CD14-positive monocyte (primary cell): ENCODE measurements around the gene ZFHX3. TPM values are rescaled to one million over a fixed set of nuclear protein-coding genes. Genes with fewer than 3 reads are reported as not detected.
A peak's percentile ranks its signal among the peaks of the same experiment; 100 is the strongest.

Experiments
- DNase-seq, 3 donors: peaks; one replicate each; pipeline ENCODE4 v3.0.0-alpha.2; 2011 to 2022
- H2AFZ ChIP-seq: 2 replicates; pipeline ENCODE4 v1.6.0; 2012; ENCODE audit warnings: mild to moderate bottlenecking, low read depth, low read length, inconsistent platforms; ENCODE audit not compliant: insufficient read depth, poor library complexity, severe bottlenecking
- H3K27ac ChIP-seq, 2 donors: 1 replicate in 1 of 2; 2 replicates in 1 of 2; pipeline ENCODE4 v1.5.1; 2012 to 2013; ENCODE audit warnings: low read length in 2 of 2, control low read depth in 1 of 2, inconsistent platforms in 1 of 2, low read depth in 1 of 2, mild to moderate bottlenecking in 1 of 2
- H3K27me3 ChIP-seq, 2 donors: one replicate each; pipeline versions ENCODE4 v1.6.0 to v1.6.1; 2011 to 2013; ENCODE audit warnings: low read length in 2 of 2; ENCODE audit not compliant: control insufficient read depth in 2 of 2, insufficient read depth in 2 of 2
- H3K36me3 ChIP-seq, 2 donors: replicated peaks in 1 of 2; 1 replicate in 1 of 2; 2 replicates in 1 of 2; pipeline versions ENCODE4 v1.5.1 to v1.6.1; 2012 to 2013; ENCODE audit warnings: low read length in 2 of 2, control low read depth in 1 of 2, inconsistent platforms in 1 of 2, mild to moderate bottlenecking in 1 of 2; ENCODE audit not compliant: insufficient read depth in 2 of 2, control insufficient read depth in 1 of 2
- H3K4me1 ChIP-seq, 2 donors: 1 replicate in 1 of 2; 2 replicates in 1 of 2; pipeline versions ENCODE4 v1.5.1 to v1.6.1; 2012 to 2013; ENCODE audit warnings: low read length in 2 of 2, control low read depth in 1 of 2, inconsistent platforms in 1 of 2, mild to moderate bottlenecking in 1 of 2, moderate library complexity in 1 of 2; ENCODE audit not compliant: insufficient read depth in 2 of 2, control insufficient read depth in 1 of 2
- H3K4me2 ChIP-seq: replicated peaks from 2 replicates; pipeline ENCODE3; 2012; ENCODE audit warnings: low read length, moderate library complexity, mild to moderate bottlenecking; ENCODE audit not compliant: poor library complexity, severe bottlenecking; ENCODE audit errors: extremely low read depth
- H3K4me3 ChIP-seq, 3 experiments: fragments of 200-600 bp in 1 of 3; sonication (generic) in 1 of 3; replicated peaks in 1 of 3; 1 replicate in 2 of 3; 2 replicates in 1 of 3; pipeline ENCODE4 v1.5.1; 2011 to 2013; ENCODE audit warnings: low read length in 3 of 3, mild to moderate bottlenecking in 3 of 3, control low read depth in 2 of 3, low read depth in 2 of 3, inconsistent platforms in 1 of 3, moderate library complexity in 1 of 3
- H3K79me2 ChIP-seq: 2 replicates; pipeline ENCODE4 v1.6.0; 2012; ENCODE audit warnings: mild to moderate bottlenecking, control low read depth, inconsistent platforms, low read length, moderate library complexity; ENCODE audit not compliant: insufficient read depth
- H3K9ac ChIP-seq: 2 replicates; pipeline ENCODE4 v1.6.0; 2017; ENCODE audit warnings: low read length, mild to moderate bottlenecking; ENCODE audit not compliant: insufficient read depth, poor library complexity, severe bottlenecking
- H3K9me3 ChIP-seq, 2 donors: replicated peaks in 1 of 2; 1 replicate in 1 of 2; 2 replicates in 1 of 2; pipeline versions ENCODE4 v1.5.1 to v1.6.1; 2012 to 2013; ENCODE audit warnings: low read length in 2 of 2, control low read depth in 1 of 2; ENCODE audit not compliant: control insufficient read depth in 1 of 2, insufficient read depth in 1 of 2
- H4K20me1 ChIP-seq: 2 replicates; pipeline ENCODE4 v1.6.0; 2012; ENCODE audit warnings: mild to moderate bottlenecking, low read length, control low read depth, moderate library complexity; ENCODE audit not compliant: insufficient read depth
- H3K27ac Mint-ChIP-seq, 7 donors: one replicate each; pipeline ENCODE4 v1.8.0; 2020; ENCODE audit warnings: mild to moderate bottlenecking in 7 of 7, mixed read lengths in 7 of 7, moderate library complexity in 6 of 7, inconsistent platforms in 2 of 7
- H3K27me3 Mint-ChIP-seq, 3 donors: one replicate each; pipeline ENCODE4 v1.8.0; 2021 to 2022; ENCODE audit warnings: low read depth in 3 of 3, mild to moderate bottlenecking in 3 of 3, mixed read lengths in 3 of 3, moderate library complexity in 3 of 3, inconsistent platforms in 1 of 3
- H3K36me3 Mint-ChIP-seq, 2 donors: one replicate each; pipeline ENCODE4 v1.8.0; 2020; ENCODE audit warnings: mixed read lengths in 2 of 2, inconsistent platforms in 1 of 2, mild to moderate bottlenecking in 1 of 2
- H3K4me1 Mint-ChIP-seq: one replicate; pipeline ENCODE4 v1.8.0; 2020; ENCODE audit warnings: mild to moderate bottlenecking, mixed read lengths
- H3K4me3 Mint-ChIP-seq, 2 donors: one replicate each; pipeline ENCODE4 v1.8.0; 2020; ENCODE audit warnings: mild to moderate bottlenecking in 2 of 2, mixed read lengths in 2 of 2, moderate library complexity in 1 of 2
- H3K9me3 Mint-ChIP-seq, 7 donors: one replicate each; pipeline ENCODE4 v1.8.0; 2020 to 2022; ENCODE audit warnings: mixed read lengths in 7 of 7, mild to moderate bottlenecking in 6 of 7, moderate library complexity in 6 of 7, inconsistent platforms in 2 of 7
- WGBS: methylation state at CpG from one replicate; pipeline ENCODE4 v1.1.5; 2013; ENCODE audit warnings: missing lambda C conversion rate; ENCODE audit not compliant: insufficient coverage; 5-methylcytosine and 5-hydroxymethylcytosine counted together
- intact Hi-C, 2 donors: fragments of 100-400 bp; cut with micrococcal nuclease; formaldehyde crosslinking; loops; one replicate each; pipeline versions ENCODE4 v1.15.0 to v1.15.1; 2023
- polyA plus RNA-seq, 3 donors: library from polyadenylated mRNA; depleted of rRNA in 1 of 3; unstranded in 2 of 3; stranded (reverse) in 1 of 3; fragments of 300-500 nt in 2 of 3; fragments of >200 nt in 1 of 3; fragmentation: Illumina TruSeq in 2 of 3; gene quantifications; 1 replicate in 2 of 3; 2 replicates in 1 of 3; pipeline ENCODE4 v1.2.3, GENCODE V29; 2012 to 2021
- TF ChIP-seq, protein P1 (sequence below): fragments of 200-600 bp; IDR thresholded peaks from one replicate; pipeline ENCODE4 v1.8.0; 2022; ENCODE audit warnings: antibody characterized with exemption, mild to moderate bottlenecking

Gene ZFHX3
- polyA plus RNA-seq, 3 donors, result 0.42 to 4.2 (median 0.43) TPM

DNA sequence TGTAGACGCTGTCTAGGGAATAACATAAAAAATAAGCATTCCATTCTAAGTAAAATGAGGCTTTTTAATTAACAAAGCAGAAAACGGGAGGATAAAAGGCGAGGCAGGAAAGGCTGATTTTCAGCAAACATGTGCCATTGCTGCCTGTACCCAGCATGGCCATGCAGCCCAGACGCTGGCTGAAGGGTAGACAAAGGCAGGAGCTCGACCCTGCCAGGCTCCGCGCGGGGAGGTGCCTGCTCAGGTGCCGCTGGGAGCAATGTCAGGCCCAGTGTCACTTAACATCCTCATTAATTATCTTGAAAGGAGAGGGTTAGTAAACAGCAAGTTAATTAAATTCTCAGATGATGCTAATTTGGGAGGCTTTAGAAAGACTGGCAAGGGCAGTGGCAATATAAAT lies 136.0 kb downstream of the ZFHX3 start:
- Mint-ChIP-seq H3K4me3 (no peak overlapping the region), H3K4me1 (peaks cover 20% of the 10 kb centered on the region), H3K27ac (peak overlapping the region in 3 of 7 donors; percentile 10 to 65 (median 21)), H3K9me3 (peaks cover 0 to 1% (median 0%) of the 10 kb centered on the region in 7 donors), H3K36me3 (peaks cover 3 to 4% of the 10 kb centered on the region in 2 donors), H3K27me3 (peaks cover 1 to 4% (median 1%) of the 10 kb centered on the region in 3 donors)
- Histone ChIP-seq H3K79me2 (no peaks in the 10 kb centered on the region), H3K27me3 (no peaks in the 10 kb centered on the region), H2AFZ (no peak overlapping the region), H3K4me2 (no peak overlapping the region), H3K9me3 (no peaks in the 10 kb centered on the region), H3K27ac (no peak overlapping the region), H3K4me3 (no peak overlapping the region), H3K36me3 (no peaks in the 10 kb centered on the region), H3K4me1 (peaks cover 8 to 16% of the 10 kb centered on the region in 2 donors), H4K20me1 (peaks cover 6% of the 10 kb centered on the region), H3K9ac (no peak overlapping the region)
- 100% methylated on average over 4 of the region's 9 CpGs for WGBS
- no peak for DNase-seq
- intact Hi-C loops, result no loop called here
- TF ChIP-seq, protein P1, sequence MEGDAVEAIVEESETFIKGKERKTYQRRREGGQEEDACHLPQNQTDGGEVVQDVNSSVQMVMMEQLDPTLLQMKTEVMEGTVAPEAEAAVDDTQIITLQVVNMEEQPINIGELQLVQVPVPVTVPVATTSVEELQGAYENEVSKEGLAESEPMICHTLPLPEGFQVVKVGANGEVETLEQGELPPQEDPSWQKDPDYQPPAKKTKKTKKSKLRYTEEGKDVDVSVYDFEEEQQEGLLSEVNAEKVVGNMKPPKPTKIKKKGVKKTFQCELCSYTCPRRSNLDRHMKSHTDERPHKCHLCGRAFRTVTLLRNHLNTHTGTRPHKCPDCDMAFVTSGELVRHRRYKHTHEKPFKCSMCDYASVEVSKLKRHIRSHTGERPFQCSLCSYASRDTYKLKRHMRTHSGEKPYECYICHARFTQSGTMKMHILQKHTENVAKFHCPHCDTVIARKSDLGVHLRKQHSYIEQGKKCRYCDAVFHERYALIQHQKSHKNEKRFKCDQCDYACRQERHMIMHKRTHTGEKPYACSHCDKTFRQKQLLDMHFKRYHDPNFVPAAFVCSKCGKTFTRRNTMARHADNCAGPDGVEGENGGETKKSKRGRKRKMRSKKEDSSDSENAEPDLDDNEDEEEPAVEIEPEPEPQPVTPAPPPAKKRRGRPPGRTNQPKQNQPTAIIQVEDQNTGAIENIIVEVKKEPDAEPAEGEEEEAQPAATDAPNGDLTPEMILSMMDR, result no peak

DNA sequence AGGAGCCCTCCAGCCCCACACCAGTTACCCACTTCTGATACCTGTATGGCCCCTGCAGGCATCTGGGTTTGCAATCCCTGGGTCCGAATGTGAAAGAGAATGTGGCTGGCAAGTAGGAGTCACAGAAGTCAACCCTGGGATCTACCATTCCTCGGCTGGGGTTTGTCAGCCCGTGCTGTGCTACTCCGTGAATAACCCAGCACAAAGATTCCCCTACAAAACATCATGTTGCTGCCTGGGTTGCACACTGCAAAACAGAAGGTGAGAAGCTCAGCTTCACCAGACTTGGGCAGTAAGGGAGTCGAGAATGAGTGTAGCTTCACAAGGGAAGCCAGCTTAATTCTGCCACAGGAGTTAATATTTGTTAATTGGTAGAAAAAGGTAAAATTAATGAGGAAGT lies 137.1 kb downstream of the ZFHX3 start:
- 100% methylated on average over 2 of the region's 5 CpGs for WGBS
- Mint-ChIP-seq H3K36me3 (peaks cover 3 to 4% of the 10 kb centered on the region in 2 donors), H3K27ac (no peak overlapping the region), H3K4me1 (peaks cover 15% of the 10 kb centered on the region), H3K4me3 (no peak overlapping the region), H3K27me3 (peaks cover 1 to 6% (median 1%) of the 10 kb centered on the region in 3 donors), H3K9me3 (peaks cover 0 to 1% (median 0%) of the 10 kb centered on the region in 7 donors)
- no peak overlapping the region for H3K4me3 ChIP-seq
- H3K4me2 ChIP-seq, result no peak overlapping the region
- H3K27me3 ChIP-seq, result no peaks in the 10 kb centered on the region
- DNase-seq, result no peak
- H3K79me2 ChIP-seq, result no peaks in the 10 kb centered on the region
- no peaks in the 10 kb centered on the region for H3K9me3 ChIP-seq
- intact Hi-C loops, result no loop called here
- no peak overlapping the region for H3K27ac ChIP-seq
- H3K4me1 ChIP-seq, result peaks cover 6 to 13% of the 10 kb centered on the region in 2 donors
- no peak overlapping the region for H3K9ac ChIP-seq
- H4K20me1 ChIP-seq, result peaks cover 6% of the 10 kb centered on the region
- TF ChIP-seq, protein P1, result no peak
- no peak overlapping the region for H2AFZ ChIP-seq
- no peaks in the 10 kb centered on the region for H3K36me3 ChIP-seq
